GM23248 (cell line): Measurements from ENCODE around the gene DNAJC10.

ENCODE experiments used
- EZH2 ChIP-seq: fragments of 200-600 bp; sonication (generic); IDR thresholded peaks from 2 replicates; pipeline ENCODE4 v1.6.1; 2018; ENCODE audit warnings: antibody characterized with exemption, mild to moderate bottlenecking; ENCODE audit not compliant: insufficient read depth, poor library complexity, severe bottlenecking
- EZH2phosphoT487 ChIP-seq: fragments of 200-600 bp; sonication (generic); IDR thresholded peaks from 2 replicates; pipeline ENCODE4 v1.6.1; 2018; ENCODE audit warnings: antibody characterized with exemption, moderate library complexity, mild to moderate bottlenecking, low read depth; ENCODE audit not compliant: insufficient read depth

- TF ChIP-seq EZH2phosphoT487: no peak
- TF ChIP-seq EZH2: no peak
Measured at GRCh38 chr2:182717416-182717815, 1.4 kb downstream of the DNAJC10 start.
